NCI-H128 (cell line): ENCODE data around the gene HK1.
"Not testable (repeated sequence)": the region's sequence is repeated elsewhere in the genome, so short reads cannot be mapped to it uniquely, and the experiment has no call there.

Experiments
- DNase-seq: peaks from one replicate; lab custom pipeline; 2025; ENCODE audit not compliant: unreplicated experiment; lab: John Stamatoyannopoulos, UW

The HK1 gene

GRCh38 chr10:69445041-69445440 lies 166.7 kb downstream of the HK1 start:
- no peak for DNase-seq

DNA sequence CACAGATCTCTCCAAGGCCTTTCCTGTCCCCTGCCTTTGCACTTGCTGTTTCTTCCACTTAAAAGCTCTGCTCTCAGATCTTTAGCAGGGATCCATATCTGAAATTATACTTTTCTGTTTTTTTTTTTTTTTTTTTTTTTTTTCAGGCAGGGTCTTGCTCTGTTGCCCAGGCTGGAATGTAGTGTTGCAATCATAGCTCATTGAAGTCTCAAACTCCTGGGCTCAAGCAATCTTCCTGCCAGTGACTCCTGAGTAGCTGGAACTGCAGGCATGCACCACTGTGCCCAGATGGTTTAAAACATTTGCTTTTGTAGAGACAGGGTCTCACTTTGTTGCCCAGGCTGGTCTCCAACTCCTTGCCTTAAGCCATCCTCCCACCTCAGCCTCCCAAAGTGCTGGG lies 167.9 kb downstream of the HK1 start:
- no peak for DNase-seq

GRCh38 chr10:69446650-69447151 lies 168.4 kb downstream of the HK1 start:
- DNase-seq, result no peak

DNA sequence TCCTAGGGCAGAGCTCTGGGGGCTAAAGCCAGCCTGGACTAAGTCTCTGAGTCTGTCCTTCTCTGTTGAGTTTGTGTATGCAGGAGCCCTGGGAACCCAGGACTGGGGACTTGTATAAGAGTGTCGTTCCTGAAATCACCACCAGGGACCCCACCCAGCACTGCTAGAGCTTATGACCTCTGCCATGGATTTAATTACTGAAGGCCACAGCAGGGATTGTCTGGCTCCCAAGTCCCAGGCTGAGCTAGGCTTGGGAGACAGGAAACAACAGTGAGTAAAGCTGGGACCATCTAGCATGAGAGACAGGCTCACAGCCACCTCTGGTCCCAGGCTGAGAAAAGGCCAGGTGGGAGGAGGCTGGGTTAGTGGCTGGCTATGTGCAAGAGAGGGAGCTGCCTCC lies 171.5 kb downstream of the HK1 start:
- DNase-seq, result peak; percentile 6

GRCh38 chr10:69450395-69450794 lies 172.1 kb downstream of the HK1 start:
- DNase-seq, result not testable (repeated sequence)

GRCh38 chr10:69451209-69451783 lies 173.0 kb downstream of the HK1 start, which contains the start of gene TSPAN15:
Gene TSPAN15, plus strand, starts transcription at chr10:69451465. Its CDS starts 130 bp downstream, at chr10:69451595.
- peak; percentile 67 for DNase-seq
